Stimulated activated CD8-positive, alpha-beta memory T cell treated with anti-CD3 and anti-CD28 coated beads, Interleukin-7, amount 100 ng/mL, for 4 hours (primary cell): ENCODE measurements around the gene DPPA5.
"Not testable (repeated sequence)": the region's sequence is repeated elsewhere in the genome, so short reads cannot be mapped to it uniquely, and the experiment has no call there.

ENCODE experiments used
- DNase-seq, 2 donors: peaks; one replicate each; pipeline ENCODE4 v3.0.0-alpha.2; 2020; ENCODE audit warnings: low read depth in 2 of 2

DPPA5 gene

GRCh38 chr6:73364121-73364520, 10.0 kb upstream of the DPPA5 start:
- no peak for DNase-seq

GRCh38 chr6:73363537-73363875, 9.4 kb upstream of the DPPA5 start:
- DNase-seq: no peak

DNA sequence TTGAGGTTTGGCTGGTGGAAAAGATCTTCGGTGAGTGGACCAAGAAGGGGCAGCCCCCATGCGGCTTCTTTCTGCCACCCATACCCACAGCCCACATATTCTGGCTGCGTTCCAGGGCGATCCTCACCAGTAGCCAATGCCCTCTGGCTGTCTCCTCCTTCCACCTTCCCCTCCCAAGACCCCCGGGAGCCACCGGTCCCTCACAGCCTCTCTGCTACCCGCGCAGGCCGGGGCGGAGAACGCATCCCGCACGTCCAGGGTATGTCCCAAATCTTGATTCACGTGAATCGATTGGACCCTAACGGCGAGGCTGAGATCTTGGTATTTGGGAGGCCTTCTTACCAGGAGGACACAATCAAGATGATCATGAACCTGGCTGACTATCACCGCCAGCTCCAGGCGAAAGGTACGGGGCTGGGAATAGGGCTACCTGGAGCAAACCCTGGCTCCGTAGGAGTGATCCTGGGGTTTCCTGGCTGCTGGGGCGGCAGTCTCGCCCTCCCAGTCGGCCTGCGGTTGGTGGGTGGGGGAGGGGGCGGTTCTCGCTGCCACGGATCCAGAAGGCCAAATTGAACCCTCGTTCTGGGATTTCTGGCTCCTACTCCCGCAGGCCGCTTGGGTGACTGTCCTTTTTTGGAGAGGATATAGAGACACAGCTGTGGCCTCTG, 8.9 kb upstream of the DPPA5 start:
- no peak for DNase-seq

DNA sequence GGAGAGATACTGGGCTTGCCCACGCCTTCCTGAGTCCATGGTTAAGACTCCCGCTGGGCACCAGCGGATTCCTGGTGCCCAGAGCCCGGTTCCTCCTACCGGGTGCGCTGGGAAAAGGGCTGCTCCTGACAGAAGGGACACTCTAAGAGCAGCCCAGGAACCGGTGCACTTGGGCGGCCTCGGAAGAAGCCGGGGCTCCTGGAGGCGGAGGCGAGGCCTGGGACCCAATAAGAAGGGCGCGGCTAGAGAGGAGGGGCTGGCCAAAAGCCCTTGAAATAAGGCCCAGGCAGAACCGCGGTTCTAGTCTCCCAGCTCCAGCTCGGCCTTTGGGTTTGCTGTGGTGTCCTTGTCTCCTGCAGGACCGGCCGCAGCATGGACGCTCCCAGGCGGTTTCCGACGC, 8.3 kb upstream of the DPPA5 start, which contains the start of gene KHDC3L:
Gene KHDC3L (plus strand): TSS at position 301 of the 400 bp plus-strand sequence. CDS start 72 bp downstream, at position 373.
- DNase-seq: no peak

- no peak for DNase-seq
These were observed 4.8 kb downstream of the DPPA5 start for GRCh38 chr6:73349311-73349710.

GRCh38 chr6:73348550-73349204, 5.4 kb downstream of the DPPA5 start:
- no peak for DNase-seq

DNA sequence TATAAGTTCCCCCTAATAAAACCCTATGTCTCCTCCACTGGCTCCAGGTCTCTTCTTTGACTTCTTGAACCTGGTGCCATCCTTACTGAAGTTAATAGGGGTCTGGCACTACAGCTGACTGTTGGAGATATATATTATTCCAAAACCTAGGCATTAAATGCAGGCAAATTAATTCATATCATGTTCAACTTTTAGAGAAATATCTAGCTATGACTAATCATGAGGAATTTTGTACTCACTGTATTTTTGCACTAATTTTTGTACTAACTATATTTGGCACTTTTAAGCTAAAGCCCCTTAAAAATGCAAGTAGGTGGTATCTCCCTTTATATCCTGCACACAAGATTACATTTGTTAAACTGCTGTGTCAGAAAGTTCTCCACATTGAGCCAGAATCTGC, 10.9 kb downstream of the DPPA5 start:
- no peak for DNase-seq

DNA sequence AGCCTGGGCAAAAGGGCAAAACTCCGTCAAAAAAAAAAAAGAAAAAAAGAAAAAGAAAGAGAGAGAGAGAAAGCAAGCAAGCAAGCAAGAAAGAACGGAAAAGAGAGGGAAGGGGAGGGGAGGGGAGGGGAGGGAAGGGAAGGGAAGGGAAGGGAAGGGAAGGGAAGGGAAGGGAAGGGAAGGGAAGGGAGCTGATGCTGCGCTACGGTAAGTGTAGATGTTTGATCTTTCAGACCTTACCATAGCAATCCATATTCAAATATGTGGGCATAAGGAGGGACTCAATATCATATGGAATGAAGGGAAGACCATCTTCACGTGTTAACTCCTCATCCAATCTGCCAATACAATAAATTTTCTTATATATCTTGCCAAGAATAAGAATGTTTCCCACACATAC, 11.9 kb downstream of the DPPA5 start:
- DNase-seq: no peak

GRCh38 chr6:73341335-73341734, 12.7 kb downstream of the DPPA5 start:
- no peak for DNase-seq

DNA sequence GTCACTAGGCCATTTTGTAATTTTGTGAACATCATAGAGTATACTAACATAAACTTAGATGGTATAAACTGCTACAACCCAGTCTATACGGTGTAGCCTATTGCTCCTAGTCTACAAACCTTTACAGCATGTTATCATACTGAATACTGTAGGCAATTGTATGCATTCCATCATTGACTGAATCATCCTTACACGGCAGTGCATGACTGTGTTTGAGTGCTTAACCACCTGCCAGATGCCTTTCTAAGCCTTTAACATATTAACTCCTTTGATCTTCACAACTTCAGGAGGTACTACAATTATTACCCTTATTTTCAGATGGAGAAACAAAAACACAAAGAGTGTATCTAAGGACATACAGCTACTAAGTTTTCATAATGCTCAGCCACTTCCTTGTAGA, 14.0 kb downstream of the DPPA5 start:
- no peak for DNase-seq

DNA sequence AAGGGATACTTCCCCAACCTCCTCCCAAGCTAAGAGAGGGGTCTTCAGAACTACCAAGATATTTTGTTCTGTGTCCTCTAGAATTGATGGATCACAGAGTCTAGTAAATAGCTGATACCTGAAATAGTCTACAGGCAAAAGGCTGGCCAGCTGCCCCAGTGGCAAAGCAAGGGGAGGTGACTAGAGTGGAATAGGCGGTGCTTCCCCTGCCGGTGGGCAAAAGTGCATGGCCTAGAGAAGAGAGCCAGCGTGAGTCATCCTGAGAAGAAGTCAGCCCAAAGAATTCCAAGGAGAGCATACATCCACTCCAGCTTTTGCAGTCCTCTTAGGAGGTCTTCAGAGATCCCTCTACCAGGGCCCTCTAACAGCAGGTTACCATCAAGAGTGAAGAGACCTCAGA, 14.7 kb downstream of the DPPA5 start:
- no peak for DNase-seq

GRCh38 chr6:73329201-73329600, 24.9 kb downstream of the DPPA5 start:
- no peak for DNase-seq

DNA sequence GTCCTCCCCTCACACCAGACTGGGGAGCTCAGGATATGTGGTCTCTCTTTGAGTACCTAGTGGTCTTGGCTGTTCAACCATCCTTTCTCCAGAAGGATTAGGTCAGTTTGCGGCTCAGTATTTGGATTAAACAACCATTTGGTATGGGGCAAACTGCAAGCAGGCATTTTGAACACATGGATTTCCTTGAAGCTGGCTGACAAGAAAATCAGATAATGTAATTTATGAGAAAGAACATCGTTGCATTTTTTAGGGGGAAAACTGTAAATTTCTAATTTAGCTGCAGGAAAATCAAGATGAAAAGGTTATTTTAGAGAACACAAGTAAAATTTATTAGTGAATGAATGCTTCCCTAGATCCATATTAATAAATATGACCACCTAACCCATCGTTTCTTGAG, 25.3 kb downstream of the DPPA5 start:
- DNase-seq: no peak

DNA sequence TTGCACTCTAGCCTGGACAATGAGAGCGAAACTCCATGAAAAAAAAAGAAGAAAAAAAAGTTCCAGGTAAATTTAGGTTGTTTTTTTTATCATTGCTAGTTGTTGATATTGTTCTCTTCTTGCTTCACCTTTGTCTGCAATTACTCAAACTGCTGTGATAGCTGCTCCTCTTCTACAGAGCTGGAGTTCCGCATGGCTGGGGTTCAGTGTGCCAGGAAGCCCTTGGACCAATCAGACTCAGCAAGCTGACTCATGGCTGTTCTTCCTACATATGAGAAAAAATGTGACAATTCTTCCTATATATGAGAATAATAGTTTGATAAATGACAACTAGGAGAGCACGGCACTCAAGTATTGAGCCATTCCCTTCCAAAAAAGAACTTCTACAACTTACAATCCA, 28.4 kb downstream of the DPPA5 start:
- no peak for DNase-seq

GRCh38 chr6:73323323-73323722, 30.8 kb downstream of the DPPA5 start:
- DNase-seq: no peak

DNA sequence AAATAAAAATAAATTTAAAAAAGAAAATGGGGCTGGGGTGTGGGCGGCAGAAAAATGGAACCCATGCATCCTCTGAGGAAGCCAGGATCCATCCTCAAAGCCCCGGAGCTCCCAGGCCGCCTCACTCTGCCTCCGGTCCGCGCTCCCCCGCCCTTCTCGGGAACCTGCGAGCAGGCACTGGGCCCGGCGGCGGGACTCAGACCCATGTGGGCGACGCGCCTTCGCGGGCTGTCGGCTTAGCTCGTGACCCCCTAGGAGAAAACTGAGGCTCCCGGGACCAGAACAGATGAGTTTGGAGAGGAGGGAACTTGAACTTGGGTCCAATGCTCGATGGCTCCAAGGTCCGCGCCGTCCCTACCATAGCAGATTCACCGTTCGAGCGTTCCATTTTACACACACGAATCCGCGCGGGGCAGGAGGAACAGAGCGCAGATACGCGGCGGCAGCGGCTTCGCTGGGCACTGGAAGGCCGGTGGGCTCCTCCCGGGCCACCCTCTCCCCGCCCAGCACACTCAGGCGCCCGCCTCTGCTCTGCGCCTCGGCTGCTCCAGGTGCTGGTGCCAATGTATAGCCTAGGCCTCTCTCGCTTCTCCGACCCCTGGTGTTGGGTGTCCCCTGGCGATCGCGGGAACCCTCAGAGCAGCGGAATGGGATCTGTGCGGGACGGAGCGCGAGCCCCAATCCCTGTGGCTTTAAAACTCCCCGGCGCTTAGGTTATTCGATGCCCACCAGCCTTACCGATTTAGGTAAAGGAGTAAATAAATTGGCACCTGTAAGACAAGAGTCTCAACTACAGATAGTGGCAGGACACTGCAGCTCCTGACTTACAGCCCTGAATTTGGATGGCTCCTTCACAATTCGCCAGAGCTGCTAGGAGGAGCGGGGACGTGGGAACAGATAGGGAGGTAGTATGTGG, 39.2 kb downstream of the DPPA5 start:
- DNase-seq: no peak

DNA sequence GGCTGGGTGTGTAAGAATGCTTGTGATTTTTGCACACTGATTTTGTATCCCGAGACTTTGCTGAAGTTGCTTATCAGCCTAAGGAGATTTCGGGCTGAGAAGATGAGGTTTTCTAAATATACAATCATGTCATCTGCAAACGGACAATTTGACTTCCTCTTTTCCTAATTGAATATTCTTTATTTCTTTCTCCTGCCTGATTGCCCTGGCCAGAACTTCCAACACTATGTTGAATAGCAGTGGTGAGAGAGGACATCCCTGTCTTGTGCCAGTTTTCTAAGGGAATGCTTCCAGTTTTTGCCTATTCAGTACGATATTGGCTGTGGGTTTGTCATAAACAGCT, 43.6 kb downstream of the DPPA5 start:
- not testable (repeated sequence) for DNase-seq

DNA sequence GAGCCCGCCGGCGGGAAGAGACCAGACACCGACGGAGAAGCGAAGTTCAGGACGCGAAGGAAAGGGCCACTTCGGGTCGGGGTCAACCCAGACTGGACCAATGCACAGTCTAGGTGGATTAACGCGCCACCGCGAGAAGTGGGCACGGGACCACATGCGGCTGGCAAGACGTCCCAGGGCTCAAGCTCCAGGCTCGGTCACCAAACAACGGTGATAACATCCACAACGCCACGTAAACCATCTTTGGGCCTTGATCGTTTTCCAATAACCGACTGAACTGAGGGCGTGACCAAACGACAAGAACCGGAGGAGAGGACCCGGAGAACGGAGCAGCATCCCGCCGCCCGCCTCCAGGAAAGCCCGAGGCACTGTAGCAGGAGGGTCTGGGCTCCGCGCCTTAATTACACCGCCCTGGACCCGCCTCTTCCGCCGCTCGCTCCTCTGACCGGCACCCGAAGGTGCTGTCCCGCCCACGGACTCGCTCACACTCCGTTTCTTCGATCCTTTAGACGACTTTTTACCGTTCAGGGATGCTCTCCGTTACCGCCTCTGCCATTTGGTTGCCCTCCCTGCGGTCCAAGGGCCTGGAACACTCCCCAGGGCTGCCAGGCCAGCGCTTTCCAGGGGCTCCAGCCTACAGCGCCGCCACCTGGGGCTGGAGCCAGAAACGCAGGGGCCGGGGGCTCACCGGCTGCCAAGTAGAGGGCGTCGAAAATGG, 44.1 kb downstream of the DPPA5 start:
- DNase-seq: peak; percentile 9 to 50

DNA sequence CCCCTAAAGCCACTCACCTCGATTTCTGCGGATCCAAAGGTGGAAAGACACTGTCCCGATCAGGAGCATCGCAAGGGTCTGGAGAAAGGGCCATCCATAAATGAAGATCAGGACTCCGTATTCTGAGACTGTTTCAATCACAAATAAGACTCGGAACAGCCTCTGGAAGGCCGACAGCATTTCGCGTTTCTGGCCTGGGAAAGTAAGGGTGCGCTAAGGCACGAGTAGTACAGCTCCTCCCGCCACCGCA, 44.6 kb downstream of the DPPA5 start:
- no peak for DNase-seq

DNA sequence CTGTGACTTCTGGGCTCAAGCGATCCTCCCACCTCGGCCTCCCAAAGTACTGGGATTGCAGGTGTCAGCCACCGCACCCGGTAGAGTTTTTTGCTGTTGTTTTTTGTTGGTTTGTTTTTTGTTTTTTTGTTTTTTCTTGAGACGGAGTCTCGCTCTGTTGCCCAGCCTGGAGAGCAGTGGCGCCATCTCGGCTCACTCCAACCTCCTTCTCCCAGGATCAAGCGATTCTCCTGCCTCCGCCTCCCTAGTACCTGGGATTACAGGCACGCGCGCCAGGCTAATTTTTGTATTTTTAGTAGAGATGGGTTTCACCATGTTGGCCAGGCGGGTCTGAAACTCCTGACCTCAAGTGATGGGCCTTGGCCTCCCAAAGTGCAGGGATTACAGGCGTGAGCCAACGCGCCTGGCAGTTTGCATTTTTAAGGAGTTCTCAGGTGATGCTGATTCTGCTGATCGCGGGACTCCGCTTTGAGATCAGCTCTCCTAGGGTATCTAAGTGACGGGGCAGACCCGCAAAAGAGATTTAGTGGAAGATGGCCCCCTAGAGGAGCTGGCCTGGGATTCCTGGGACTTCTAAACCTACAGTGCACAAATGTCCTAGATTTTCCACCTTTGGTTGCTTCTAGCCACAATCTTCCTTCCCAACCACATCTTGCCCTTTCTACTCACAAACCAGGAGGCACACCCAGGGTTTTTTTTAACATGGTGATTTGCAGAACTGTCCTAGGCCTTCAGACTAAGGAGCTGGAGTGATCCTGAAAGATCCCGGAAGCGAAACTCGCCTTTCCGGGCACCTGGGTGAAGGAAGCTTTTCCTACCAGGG, 45.2 kb downstream of the DPPA5 start:
- DNase-seq: no peak

DNA sequence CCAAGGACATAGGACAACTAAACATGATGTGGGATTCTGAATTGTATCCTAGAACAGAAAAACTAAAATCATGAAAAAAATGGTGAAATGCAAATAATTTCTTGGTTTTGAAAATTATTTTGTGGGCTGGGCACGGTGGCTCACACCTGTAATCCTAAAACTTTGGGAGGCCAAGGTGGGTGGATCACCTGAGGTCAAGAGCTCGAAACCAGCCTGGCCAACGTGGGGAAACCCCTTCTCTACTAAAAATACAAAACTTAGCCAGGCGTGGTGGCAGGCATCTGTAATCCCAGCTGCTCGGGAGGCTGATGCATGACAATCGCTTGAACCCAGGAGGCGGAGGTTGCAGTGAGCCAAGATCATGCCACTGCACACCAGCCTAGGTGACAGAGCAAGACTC, 50.3 kb downstream of the DPPA5 start:
- not testable (repeated sequence) for DNase-seq
